ENCODE data around the gene UBE2V1. TPM values are rescaled to one million over a fixed set of nuclear protein-coding genes. Genes with fewer than 3 reads are reported as not detected.
"Not testable (repeated sequence)": the region's sequence is repeated elsewhere in the genome, so short reads cannot be mapped to it uniquely, and the experiment has no call there.

Gene UBE2V1
- polyA plus RNA-seq, 6 donors from 2014 or later: 99.3 to 153 (median 113) TPM

DNA sequence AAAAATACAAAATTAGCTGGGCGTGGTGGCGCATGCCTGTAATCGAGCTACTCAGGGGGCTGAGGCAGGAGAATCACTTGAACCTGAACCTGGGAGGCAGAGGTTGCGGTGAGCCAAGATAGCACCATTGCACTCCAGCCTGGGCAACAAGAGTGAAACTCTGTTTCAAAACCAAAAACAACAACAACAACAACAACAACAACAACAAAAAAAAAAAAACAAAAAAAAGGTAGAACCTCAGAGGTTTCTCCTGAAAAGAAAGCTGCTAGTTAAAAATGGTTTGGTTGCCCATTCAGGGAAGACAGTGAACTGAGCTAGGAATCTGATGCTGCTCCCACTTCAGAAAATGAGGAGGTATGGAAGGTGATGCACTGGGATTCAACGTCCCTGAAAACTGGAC, 6.3 kb downstream of the UBE2V1 start:
- Mint-ChIP-seq H3K4me1 (peaks cover 52 to 78% (median 59%) of the 10 kb centered on the region in 3 donors), H3K4me3 (peak overlapping the region in 1 of 8 donors; percentile 58), H3K27ac (peak overlapping the region in 3 of 6 donors; percentile 34 to 56 (median 34))
- not testable (repeated sequence) for H3K27me3 Mint-ChIP-seq; ATAC-seq (ENCODE audit: low read depth in 2 of 2); H3K9me3 Mint-ChIP-seq; DNase-seq; H3K36me3 Mint-ChIP-seq

DNA sequence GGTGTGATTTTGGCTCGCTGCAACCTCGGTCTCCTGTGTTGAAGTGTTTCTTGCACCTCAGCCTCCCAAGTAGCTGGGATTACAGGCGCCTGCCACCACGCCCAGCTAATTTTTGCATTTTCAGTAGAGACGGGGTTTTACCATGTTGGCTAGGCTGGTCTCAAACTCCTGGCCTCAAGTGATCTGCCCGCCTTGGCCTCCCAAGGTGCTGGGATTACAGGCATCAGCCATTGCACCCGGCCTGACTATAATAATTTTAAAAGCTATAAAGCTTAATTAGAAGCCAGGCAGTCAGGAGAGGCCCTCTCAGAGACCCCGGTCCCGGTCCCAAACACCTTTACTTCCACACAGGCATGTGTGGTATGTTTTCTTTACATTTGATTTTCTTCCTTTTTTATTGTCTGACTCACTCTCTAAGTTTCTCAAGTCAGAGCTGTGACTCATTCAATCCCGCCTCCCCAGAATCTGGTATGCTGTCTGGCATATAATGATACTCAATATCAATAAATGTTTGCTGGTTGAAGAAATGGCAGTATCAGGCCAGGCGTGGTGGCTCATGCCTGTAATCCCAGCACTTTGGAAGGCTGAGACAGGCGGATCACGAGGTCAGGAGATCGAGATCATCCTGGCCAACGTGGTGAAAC, 9.4 kb downstream of the UBE2V1 start:
- not testable (repeated sequence) for H3K9me3 Mint-ChIP-seq; H3K4me3 Mint-ChIP-seq; ATAC-seq (ENCODE audit: low read depth in 2 of 2); H3K27ac Mint-ChIP-seq; H3K36me3 Mint-ChIP-seq; H3K27me3 Mint-ChIP-seq; DNase-seq
- H3K4me1 Mint-ChIP-seq: peaks cover 37 to 65% (median 40%) of the 10 kb centered on the region in 3 donors

DNA sequence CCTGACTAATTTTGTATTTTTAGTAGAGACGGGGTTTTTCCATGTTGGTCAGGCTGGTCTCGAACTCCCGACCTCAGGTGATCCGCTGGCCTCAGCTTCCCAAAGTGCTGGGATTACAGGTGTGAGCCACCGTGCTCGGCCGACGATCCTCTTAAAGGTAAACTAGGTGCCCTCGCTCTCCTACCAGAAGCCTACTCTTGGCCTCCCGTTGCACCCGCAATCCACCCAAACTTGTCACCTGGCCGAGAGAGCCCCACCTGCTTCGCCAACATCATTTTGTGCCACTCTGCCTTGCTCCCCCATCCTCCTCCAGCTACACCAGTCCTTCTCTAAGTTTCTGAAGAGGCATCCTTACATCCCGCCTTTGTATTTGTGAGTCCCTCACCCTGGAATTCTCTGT, 10.4 kb downstream of the UBE2V1 start:
- not testable (repeated sequence) for H3K27me3 Mint-ChIP-seq; DNase-seq; H3K4me3 Mint-ChIP-seq; ATAC-seq (ENCODE audit: low read depth in 2 of 2); H3K9me3 Mint-ChIP-seq; H3K36me3 Mint-ChIP-seq
- H3K4me1 Mint-ChIP-seq: peaks cover 36 to 61% (median 39%) of the 10 kb centered on the region in 3 donors
- peak overlapping the region in 4 of 6 donors; percentile 3 to 36 (median 18) for H3K27ac Mint-ChIP-seq

DNA sequence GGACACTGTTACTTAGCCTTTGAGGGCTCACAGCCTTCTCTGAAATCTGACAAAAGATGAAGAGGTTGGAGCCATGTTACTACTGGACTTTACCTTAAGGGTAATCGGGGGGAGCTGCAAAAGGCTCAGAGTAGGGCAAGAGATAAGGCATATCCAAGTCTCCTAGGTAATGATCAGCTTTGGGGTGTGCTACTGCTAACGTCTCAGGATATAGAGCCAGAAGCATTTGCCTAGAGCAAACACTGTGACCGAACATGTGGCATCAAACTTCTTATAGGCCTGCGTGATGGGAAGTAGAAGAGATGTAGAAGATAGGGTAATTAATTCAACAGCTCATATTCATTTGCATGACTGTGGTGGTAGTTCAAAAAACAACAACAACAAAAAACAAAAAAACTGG, 11.1 kb downstream of the UBE2V1 start:
- no peak for DNase-seq

DNA sequence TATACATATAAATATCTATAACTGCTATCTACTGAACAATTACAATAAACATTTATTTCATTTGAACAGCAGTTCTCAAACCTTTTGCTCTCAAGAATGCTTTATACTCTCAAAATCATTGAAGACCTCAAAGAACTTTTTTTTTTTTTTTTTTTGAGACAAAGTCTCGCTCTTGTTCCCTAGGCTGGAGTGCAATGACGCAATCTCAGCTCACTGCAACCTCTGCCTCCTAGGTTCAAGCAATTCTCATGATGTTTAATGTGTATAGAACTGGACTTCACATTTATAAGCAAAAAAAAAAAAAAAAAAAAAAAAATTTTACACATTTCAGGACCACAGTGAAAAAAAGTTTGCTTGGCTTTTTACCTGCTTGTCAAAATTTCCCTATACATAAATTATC, 11.7 kb downstream of the UBE2V1 start:
- Mint-ChIP-seq H3K27ac (no peak overlapping the region), H3K4me1 (peaks cover 36 to 56% (median 42%) of the 10 kb centered on the region in 3 donors), H3K36me3 (peaks cover 0 to 10% of the 10 kb centered on the region in 2 donors), H3K27me3 (no peaks in the 10 kb centered on the region), H3K9me3 (no peaks in the 10 kb centered on the region), H3K4me3 (peak overlapping the region in 1 of 8 donors; percentile 11)
- ATAC-seq (ENCODE audit: low read depth in 2 of 2) (no peak), DNase-seq (no peak)

More for the DNA sequence above, 11.1 kb downstream of the UBE2V1 start:
- H3K9me3 Mint-ChIP-seq: no peaks in the 10 kb centered on the region
- peak overlapping the region in 4 of 6 donors; percentile 16 to 71 (median 27) for H3K27ac Mint-ChIP-seq
- ATAC-seq (ENCODE audit: low read depth in 2 of 2): peak in 1 of 2 donors; percentile 52
- H3K4me1 Mint-ChIP-seq: peaks cover 36 to 56% (median 37%) of the 10 kb centered on the region in 3 donors
- peaks cover 0 to 10% of the 10 kb centered on the region in 2 donors for H3K36me3 Mint-ChIP-seq
- H3K27me3 Mint-ChIP-seq: no peaks in the 10 kb centered on the region
- H3K4me3 Mint-ChIP-seq: peak overlapping the region in 1 of 8 donors; percentile 23

DNA sequence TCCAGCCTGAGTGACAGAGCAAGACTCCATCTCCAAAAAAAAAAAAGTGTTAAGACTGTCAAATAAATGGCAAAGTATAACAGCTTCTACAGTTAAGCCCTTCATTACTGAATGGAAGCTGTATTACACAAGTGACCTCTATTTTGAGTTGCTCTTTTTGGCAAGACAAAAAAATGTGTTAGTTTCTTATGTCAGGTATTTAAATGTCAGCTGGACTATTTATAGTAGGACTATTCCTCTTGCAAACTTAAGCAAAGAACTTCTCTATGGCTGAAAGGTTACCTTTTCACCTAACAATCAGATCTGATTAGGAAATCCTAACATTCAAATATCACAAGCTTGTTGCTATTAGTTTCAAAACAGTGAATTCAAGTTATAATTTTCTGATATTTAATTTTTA, 12.4 kb downstream of the UBE2V1 start:
- no peak overlapping the region for H3K4me3 Mint-ChIP-seq
- H3K9me3 Mint-ChIP-seq: no peaks in the 10 kb centered on the region
- peaks cover 36 to 50% (median 42%) of the 10 kb centered on the region in 3 donors for H3K4me1 Mint-ChIP-seq
- H3K27me3 Mint-ChIP-seq: no peaks in the 10 kb centered on the region
- peaks cover 0 to 10% of the 10 kb centered on the region in 2 donors for H3K36me3 Mint-ChIP-seq
- DNase-seq: no peak
- no peak overlapping the region for H3K27ac Mint-ChIP-seq
- no peak for ATAC-seq (ENCODE audit: low read depth in 2 of 2)

DNA sequence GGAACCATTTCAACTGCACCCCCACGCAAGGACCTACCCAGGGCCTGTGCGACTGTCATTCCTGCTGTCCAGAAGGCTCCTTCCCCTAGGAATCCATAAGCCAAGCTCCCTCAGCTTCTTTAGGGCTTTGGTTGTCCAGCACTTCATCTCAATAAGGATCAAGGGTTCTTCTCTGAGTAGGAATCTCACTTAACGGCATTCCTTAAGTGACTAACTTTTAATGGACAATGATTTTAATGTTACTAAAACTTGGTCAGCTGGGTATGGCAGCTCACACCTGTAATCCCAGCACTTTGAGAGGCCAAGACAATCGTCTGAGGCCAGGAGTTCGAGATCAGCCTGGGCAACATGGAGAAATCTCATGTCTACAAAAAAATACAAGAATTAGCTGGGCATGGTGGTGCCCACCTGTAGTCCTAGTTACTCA, 13.4 kb downstream of the UBE2V1 start:
- H3K36me3 Mint-ChIP-seq: peaks cover 7 to 10% of the 10 kb centered on the region in 2 donors
- peak overlapping the region in 5 of 6 donors; percentile 2 to 84 (median 52) for H3K27ac Mint-ChIP-seq
- peaks cover 36 to 44% (median 42%) of the 10 kb centered on the region in 3 donors for H3K4me1 Mint-ChIP-seq
- DNase-seq (no peak), ATAC-seq (ENCODE audit: low read depth in 2 of 2) (no peak)
- H3K4me3 Mint-ChIP-seq: no peak overlapping the region
- no peaks in the 10 kb centered on the region for H3K27me3 Mint-ChIP-seq
- H3K9me3 Mint-ChIP-seq: no peaks in the 10 kb centered on the region

DNA sequence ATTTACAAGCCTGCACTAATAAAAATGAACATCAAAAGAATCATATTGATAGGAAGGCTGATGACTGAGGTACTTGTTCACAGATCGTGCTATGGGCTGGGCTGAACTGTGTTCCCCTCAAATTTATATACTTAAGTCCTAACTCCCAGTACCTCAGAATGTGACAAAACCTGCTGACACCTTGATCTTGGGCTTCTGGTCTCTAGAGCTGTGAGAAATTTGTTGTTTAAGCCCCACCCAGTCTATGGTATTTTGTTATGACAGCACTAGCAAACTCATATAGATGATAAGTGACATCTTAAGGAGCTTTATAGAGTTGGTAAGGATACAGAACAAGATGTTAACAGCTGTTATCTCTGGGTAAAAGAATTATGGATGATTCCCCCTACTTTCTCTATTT, 13.8 kb downstream of the UBE2V1 start:
- H3K9me3 Mint-ChIP-seq: no peaks in the 10 kb centered on the region
- no peak for DNase-seq
- H3K4me3 Mint-ChIP-seq: no peak overlapping the region
- no peak for ATAC-seq (ENCODE audit: low read depth in 2 of 2)
- no peaks in the 10 kb centered on the region for H3K27me3 Mint-ChIP-seq
- peak overlapping the region in 3 of 6 donors; percentile 42 to 84 (median 52) for H3K27ac Mint-ChIP-seq
- peaks cover 36 to 44% (median 42%) of the 10 kb centered on the region in 3 donors for H3K4me1 Mint-ChIP-seq
- peaks cover 10% of the 10 kb centered on the region in 2 donors for H3K36me3 Mint-ChIP-seq

DNA sequence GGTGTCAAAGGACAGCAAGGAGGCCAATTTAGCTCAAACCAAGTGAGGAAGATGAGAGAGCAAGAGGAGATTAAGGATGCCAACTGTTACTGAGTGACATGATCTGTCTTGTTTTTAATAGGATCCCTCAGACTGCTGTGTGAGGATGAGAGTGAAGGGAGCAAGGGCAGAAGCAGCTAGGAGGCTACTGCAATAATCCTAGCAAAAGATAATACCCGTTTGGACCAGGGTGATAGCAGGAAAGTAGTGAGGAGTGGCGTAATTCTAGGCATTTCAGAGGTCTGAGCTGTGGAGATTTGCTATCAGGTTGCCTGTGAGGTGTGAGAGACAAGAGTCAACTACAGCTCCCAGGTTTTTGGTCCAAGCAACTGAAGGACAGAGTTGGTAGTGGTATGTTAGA, 14.7 kb downstream of the UBE2V1 start:
- Mint-ChIP-seq H3K4me1 (peaks cover 32 to 48% (median 41%) of the 10 kb centered on the region in 3 donors), H3K36me3 (peaks cover 10 to 12% of the 10 kb centered on the region in 2 donors), H3K27ac (peak overlapping the region in 3 of 6 donors; percentile 2 to 52 (median 30)), H3K9me3 (no peaks in the 10 kb centered on the region), H3K4me3 (no peak overlapping the region), H3K27me3 (no peaks in the 10 kb centered on the region)
- DNase-seq: no peak
- no peak for ATAC-seq (ENCODE audit: low read depth in 2 of 2)

DNA sequence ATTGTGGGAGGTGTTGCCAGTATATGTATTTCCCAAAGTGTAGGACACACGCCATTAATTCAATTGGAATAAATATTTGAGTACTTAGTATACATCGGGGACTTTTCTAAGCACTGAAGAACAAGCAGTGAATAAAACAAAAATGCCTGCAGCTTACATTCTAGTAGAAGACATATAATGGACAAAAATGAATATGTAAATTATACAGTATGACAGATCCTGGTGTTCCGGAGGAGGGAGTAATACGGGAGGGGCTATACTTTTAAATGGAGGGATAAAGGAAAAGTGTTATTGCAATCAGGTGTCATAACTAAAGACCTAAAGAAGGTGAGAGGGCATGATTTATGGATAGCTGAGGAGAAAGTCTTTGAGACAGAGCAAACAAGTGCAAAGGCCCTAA, 15.1 kb downstream of the UBE2V1 start:
- ATAC-seq (ENCODE audit: low read depth in 2 of 2) (no peak), DNase-seq (no peak)
- Mint-ChIP-seq H3K36me3 (peaks cover 10 to 16% of the 10 kb centered on the region in 2 donors), H3K9me3 (no peaks in the 10 kb centered on the region), H3K4me1 (peaks cover 33 to 47% (median 37%) of the 10 kb centered on the region in 3 donors), H3K27me3 (no peaks in the 10 kb centered on the region), H3K27ac (peak overlapping the region in 5 of 6 donors; percentile 1 to 78 (median 53)), H3K4me3 (no peak overlapping the region)

DNA sequence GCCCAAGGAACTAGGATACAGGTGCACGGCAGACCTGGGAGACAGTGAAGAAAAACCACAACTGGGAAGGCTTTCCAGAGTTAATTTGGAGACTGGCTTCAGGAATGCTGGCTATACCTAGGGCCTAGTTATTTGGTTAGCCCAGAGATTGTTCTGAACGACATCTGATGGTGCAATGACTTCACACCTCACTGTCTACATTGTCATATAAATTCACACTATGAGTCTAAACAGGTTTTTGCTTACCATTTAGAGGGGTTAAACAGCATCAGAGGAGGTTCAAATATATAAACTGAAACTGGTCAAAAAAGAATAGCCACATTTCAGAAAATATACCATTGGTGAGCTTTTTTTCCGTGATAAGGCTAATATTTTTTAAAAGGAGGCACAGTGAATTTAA, 16.7 kb downstream of the UBE2V1 start:
- peaks cover 22 to 31% (median 23%) of the 10 kb centered on the region in 3 donors for H3K4me1 Mint-ChIP-seq
- H3K27me3 Mint-ChIP-seq: no peaks in the 10 kb centered on the region
- no peak overlapping the region for H3K27ac Mint-ChIP-seq
- no peak for DNase-seq
- H3K4me3 Mint-ChIP-seq: no peak overlapping the region
- H3K9me3 Mint-ChIP-seq: no peaks in the 10 kb centered on the region
- no peak for ATAC-seq (ENCODE audit: low read depth in 2 of 2)
- peaks cover 10 to 20% of the 10 kb centered on the region in 2 donors for H3K36me3 Mint-ChIP-seq

DNA sequence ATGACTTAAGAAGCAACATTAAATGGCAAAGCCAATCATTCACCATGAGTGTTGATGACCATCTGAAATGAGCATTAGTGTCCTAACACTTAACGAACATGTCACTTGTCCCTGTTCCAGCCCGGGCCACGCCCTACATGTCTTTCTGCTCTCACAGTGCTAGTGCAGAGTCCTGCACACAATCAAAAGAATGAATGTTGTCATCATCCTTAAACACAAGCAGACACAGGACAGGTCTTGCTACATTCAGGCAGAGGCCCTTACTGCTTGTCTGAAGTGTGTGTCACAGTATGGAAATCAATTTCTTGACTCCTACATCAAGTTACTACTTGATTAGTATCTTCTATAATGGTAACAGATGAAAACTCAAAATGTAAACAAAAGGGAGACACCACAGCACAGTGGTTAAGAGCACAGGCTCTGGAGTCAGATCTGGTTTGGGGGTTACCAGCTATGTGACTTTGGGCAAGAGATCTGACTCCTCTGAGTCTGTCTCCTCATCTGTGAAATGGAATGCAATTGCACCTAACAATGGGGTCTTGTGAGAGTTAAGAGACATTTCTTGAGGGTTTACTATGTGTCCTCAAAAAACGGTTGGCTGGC, 17.4 kb downstream of the UBE2V1 start:
- Mint-ChIP-seq H3K27ac (peak overlapping the region in 2 of 6 donors; percentile 12 to 61), H3K4me1 (peaks cover 19 to 27% (median 22%) of the 10 kb centered on the region in 3 donors), H3K27me3 (no peaks in the 10 kb centered on the region), H3K9me3 (no peaks in the 10 kb centered on the region), H3K36me3 (peaks cover 10 to 20% of the 10 kb centered on the region in 2 donors), H3K4me3 (no peak overlapping the region)
- ATAC-seq (ENCODE audit: low read depth in 2 of 2): no peak
- DNase-seq: no peak

DNA sequence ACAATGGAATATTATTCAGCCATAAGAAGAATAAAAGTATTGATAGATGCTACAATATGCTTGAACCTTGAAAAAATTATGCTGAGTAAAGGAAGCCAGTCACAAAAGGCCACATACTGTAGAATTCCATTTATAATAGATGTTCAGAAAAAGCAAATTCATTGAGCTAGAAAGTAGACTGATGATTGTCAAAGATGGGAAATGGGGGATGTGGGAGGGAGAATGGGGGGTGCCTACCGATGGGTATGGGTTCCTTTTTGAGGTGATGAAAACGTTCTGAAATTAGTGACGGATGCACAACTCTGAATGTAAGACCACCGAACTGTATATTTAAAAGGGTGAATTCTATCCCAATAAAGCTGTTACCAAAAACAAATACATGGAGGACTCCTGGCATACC, 18.4 kb downstream of the UBE2V1 start:
- peaks cover 16 to 21% (median 19%) of the 10 kb centered on the region in 3 donors for H3K4me1 Mint-ChIP-seq
- no peaks in the 10 kb centered on the region for H3K9me3 Mint-ChIP-seq
- ATAC-seq (ENCODE audit: low read depth in 2 of 2): no peak
- DNase-seq: no peak
- H3K27me3 Mint-ChIP-seq: no peaks in the 10 kb centered on the region
- peaks cover 10 to 20% of the 10 kb centered on the region in 2 donors for H3K36me3 Mint-ChIP-seq
- peak overlapping the region in 1 of 6 donors; percentile 33 for H3K27ac Mint-ChIP-seq
- H3K4me3 Mint-ChIP-seq: no peak overlapping the region

DNA sequence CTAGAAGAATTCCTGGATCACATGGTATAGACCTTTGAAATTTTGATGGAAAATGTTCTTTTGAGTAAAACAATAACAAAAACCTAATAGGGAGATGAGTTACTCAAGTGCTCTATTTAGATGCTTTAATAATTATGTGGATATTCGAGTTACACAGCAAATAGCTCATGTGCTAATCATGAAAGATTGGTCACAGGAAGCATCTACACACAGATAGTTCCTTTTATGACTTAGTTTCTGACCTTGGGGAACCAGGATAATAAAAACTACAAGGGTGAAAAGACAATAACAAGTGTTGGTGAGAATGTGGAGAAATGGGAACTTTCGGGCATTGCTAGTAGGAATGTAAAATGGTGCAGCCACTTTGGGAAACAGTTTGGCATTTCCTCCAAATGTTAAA, 19.7 kb downstream of the UBE2V1 start:
- DNase-seq: no peak
- no peak for ATAC-seq (ENCODE audit: low read depth in 2 of 2)
- Mint-ChIP-seq H3K27ac (no peak overlapping the region), H3K4me1 (peaks cover 13 to 20% (median 14%) of the 10 kb centered on the region in 3 donors), H3K27me3 (no peaks in the 10 kb centered on the region), H3K36me3 (peaks cover 8 to 20% of the 10 kb centered on the region in 2 donors), H3K9me3 (no peaks in the 10 kb centered on the region), H3K4me3 (no peak overlapping the region)

Data from naive B cell (primary cell).